Fibroblast of skin of right biceps (primary cell): ENCODE results near the gene TMEM209.
"Not testable (repeated sequence)": the region's sequence is repeated elsewhere in the genome, so short reads cannot be mapped to it uniquely, and the experiment has no call there.

Experiments
- DNase-seq: peaks from one replicate; pipeline ENCODE4 v3.0.0-alpha.2; 2013

Gene TMEM209

GRCh38 chr7:130216750-130217149 is 11.5 kb upstream of the TMEM209 start:
- DNase-seq: no peak

GRCh38 chr7:130216025-130216424 is 10.8 kb upstream of the TMEM209 start:
- DNase-seq: no peak

GRCh38 chr7:130213828-130214227 is 8.6 kb upstream of the TMEM209 start:
- no peak for DNase-seq

- DNase-seq: peak; percentile 63
Observed at GRCh38 chr7:130210181-130210935, 5.2 kb upstream of the TMEM209 start.

GRCh38 chr7:130208516-130208915 is 3.3 kb upstream of the TMEM209 start:
- DNase-seq: no peak

- peak; percentile 79 for DNase-seq
Observed at GRCh38 chr7:130207642-130208041, 2.4 kb upstream of the TMEM209 start, which contains the start of gene SSMEM1. Gene SSMEM1 (plus strand): TSS chr7:130207860. CDS start chr7:130207911, 51 bp downstream.

- peak; percentile 7 for DNase-seq
Observed at GRCh38 chr7:130207033-130207432, 1.8 kb upstream of the TMEM209 start.

GRCh38 chr7:130201796-130202195 is 3.4 kb downstream of the TMEM209 start:
- no peak for DNase-seq

- DNase-seq: no peak
Observed at GRCh38 chr7:130197094-130197493, 8.1 kb downstream of the TMEM209 start.

- DNase-seq: no peak
Observed at GRCh38 chr7:130196476-130196875, 8.7 kb downstream of the TMEM209 start.

- DNase-seq: no peak
Observed at GRCh38 chr7:130195396-130195795, 9.8 kb downstream of the TMEM209 start.

- DNase-seq: no peak
Observed at GRCh38 chr7:130191791-130192190, 13.4 kb downstream of the TMEM209 start.

- peak; percentile 67 for DNase-seq
Observed at GRCh38 chr7:130189343-130189742, 15.9 kb downstream of the TMEM209 start.

GRCh38 chr7:130187360-130187759 is 17.8 kb downstream of the TMEM209 start:
- DNase-seq: no peak

GRCh38 chr7:130184349-130184748 is 20.9 kb downstream of the TMEM209 start:
- not testable (repeated sequence) for DNase-seq

GRCh38 chr7:130182990-130183389 is 22.2 kb downstream of the TMEM209 start:
- DNase-seq: no peak

- no peak for DNase-seq
Observed at GRCh38 chr7:130181263-130181605, 24.0 kb downstream of the TMEM209 start.

- peak; percentile 41 for DNase-seq
Observed at GRCh38 chr7:130180571-130181262, 24.5 kb downstream of the TMEM209 start.

GRCh38 chr7:130179631-130180030 is 25.6 kb downstream of the TMEM209 start:
- no peak for DNase-seq

GRCh38 chr7:130178251-130178650 is 27.0 kb downstream of the TMEM209 start:
- no peak for DNase-seq

GRCh38 chr7:130174237-130174959 is 30.8 kb downstream of the TMEM209 start:
- no peak for DNase-seq

GRCh38 chr7:130162196-130162595 is 43.0 kb downstream of the TMEM209 start:
- DNase-seq: no peak

GRCh38 chr7:130160455-130160854 is 44.8 kb downstream of the TMEM209 start:
- DNase-seq: no peak

- DNase-seq: no peak
Observed at GRCh38 chr7:130160023-130160422, 45.2 kb downstream of the TMEM209 start.
